GM23338 (cell line): ENCODE measurements around the gene GNA12. TPM values are rescaled to one million over a fixed set of nuclear protein-coding genes. Genes with fewer than 3 reads are reported as not detected.

ENCODE experiments used
- ATAC-seq: fragments of 200-7000 bp; cut with Tn5 transposase; 3 replicates; pipeline ENCODE4 v1.9.1; 2020
- DNase-seq: peaks from one replicate; pipeline ENCODE4 v3.0.0-alpha.2; 2015; ENCODE audit warnings: low spot score
- H2AFZ ChIP-seq: fragments of 200-600 bp; sonication (generic); 2 replicates; pipeline ENCODE4 v1.8.0; 2016; ENCODE audit warnings: antibody characterized with exemption, mild to moderate bottlenecking, moderate library complexity
- H3F3A ChIP-seq: fragments of 200-600 bp; sonication (generic); replicated peaks from 2 replicates; pipeline ENCODE4 v1.8.0; 2017; ENCODE audit warnings: antibody characterized with exemption, mixed run types, low read depth
- H3K27ac ChIP-seq: fragments of 200-600 bp; sonication (generic); 2 replicates; pipeline ENCODE4 v1.6.1; 2016; ENCODE audit warnings: low read depth
- H3K27me3 ChIP-seq: fragments of 200-600 bp; sonication (generic); 2 replicates; pipeline ENCODE4 v1.8.0; 2016; ENCODE audit warnings: mild to moderate bottlenecking, mixed run types, moderate library complexity; ENCODE audit not compliant: insufficient read depth
- H3K36me3 ChIP-seq: fragments of 200-600 bp; sonication (generic); 2 replicates; pipeline ENCODE4 v1.8.0; 2016; ENCODE audit warnings: mild to moderate bottlenecking; ENCODE audit not compliant: insufficient read depth
- H3K4me1 ChIP-seq: fragments of 200-600 bp; sonication (generic); 2 replicates; pipeline ENCODE4 v1.8.0; 2016; ENCODE audit warnings: mild to moderate bottlenecking, moderate library complexity; ENCODE audit not compliant: insufficient read depth
- H3K4me2 ChIP-seq: fragments of 200-600 bp; sonication (generic); 2 replicates; pipeline ENCODE4 v1.7.1; 2017; ENCODE audit warnings: mixed run types
- H3K4me3 ChIP-seq: fragments of 200-600 bp; sonication (generic); 2 replicates; pipeline ENCODE4 v1.6.1; 2016; ENCODE audit warnings: mixed run types
- H3K79me2 ChIP-seq: fragments of 200-600 bp; sonication (generic); replicated peaks from 2 replicates; pipeline ENCODE4 v1.8.0; 2017; ENCODE audit warnings: mild to moderate bottlenecking; ENCODE audit not compliant: insufficient read depth
- H3K9me2 ChIP-seq: fragments of 200-600 bp; sonication (generic); 2 replicates; pipeline ENCODE4 v1.8.0; 2017; ENCODE audit not compliant: insufficient read depth
- H4K20me1 ChIP-seq: fragments of 200-600 bp; sonication (generic); replicated peaks from 2 replicates; pipeline ENCODE4 v1.8.0; 2017; ENCODE audit warnings: mild to moderate bottlenecking; ENCODE audit not compliant: insufficient read depth
- H3K27ac Mint-ChIP-seq: 2 replicates; pipeline ENCODE4 v1.8.0; 2020; ENCODE audit warnings: inconsistent platforms, mild to moderate bottlenecking, moderate library complexity, mixed read lengths
- H3K27me3 Mint-ChIP-seq: 3 replicates; pipeline ENCODE4 v1.8.0; 2022; ENCODE audit warnings: low read depth, mild to moderate bottlenecking, moderate library complexity, mixed read lengths, inconsistent platforms; ENCODE audit not compliant: insufficient read depth, poor library complexity
- H3K36me3 Mint-ChIP-seq: 3 replicates; pipeline ENCODE4 v1.8.0; 2021; ENCODE audit warnings: low read depth, mild to moderate bottlenecking, inconsistent platforms, moderate library complexity, mixed read lengths
- H3K4me1 Mint-ChIP-seq: 3 replicates; pipeline ENCODE4 v1.8.0; 2020; ENCODE audit warnings: mild to moderate bottlenecking, inconsistent platforms, mixed read lengths
- H3K4me3 Mint-ChIP-seq: 3 replicates; pipeline ENCODE4 v1.8.0; 2021; ENCODE audit warnings: moderate library complexity, mild to moderate bottlenecking, inconsistent platforms, mixed read lengths
- H3K9me3 Mint-ChIP-seq: 3 replicates; pipeline ENCODE4 v1.8.0; 2020; ENCODE audit warnings: moderate library complexity, mild to moderate bottlenecking, inconsistent platforms, mixed read lengths
- JUNB ChIP-seq: IDR thresholded peaks from one replicate; pipeline ENCODE4 v1.6.1; 2016; ENCODE audit warnings: antibody characterized with exemption; ENCODE audit not compliant: unreplicated experiment
- POLR2AphosphoS5 ChIP-seq: IDR thresholded peaks from 2 replicates; pipeline ENCODE4 v1.6.1; 2016; ENCODE audit warnings: antibody characterized with exemption, low read depth
- STAT1 ChIP-seq: IDR thresholded peaks from one replicate; pipeline ENCODE4 v1.6.1; 2016; ENCODE audit warnings: antibody characterized with exemption; ENCODE audit not compliant: unreplicated experiment
- ZNF114 ChIP-seq: fragments of 250-450 bp; sonication (Bioruptor Pico); IDR thresholded peaks from 2 replicates; pipeline ENCODE4 v1.5.0; 2020; ENCODE audit warnings: mild to moderate bottlenecking, moderate library complexity
- ZNF331 ChIP-seq: fragments of 250-450 bp; sonication (Bioruptor Pico); IDR thresholded peaks from 2 replicates; pipeline ENCODE4 v1.5.0; 2020; ENCODE audit warnings: low read depth, mild to moderate bottlenecking, moderate library complexity
- ZNF462 ChIP-seq: fragments of 250-450 bp; sonication (Bioruptor Pico); IDR thresholded peaks from 2 replicates; pipeline ENCODE4 v1.5.0; 2020; ENCODE audit warnings: mild to moderate bottlenecking, moderate library complexity
- polyA plus RNA-seq: library from polyadenylated mRNA; unstranded; fragments of >200 nt; fragmentation: Nextera tagmentation; extraction: Ambion mirVana; gene quantifications from 2 replicates; pipeline ENCODE4 v1.2.1, GENCODE V29; 2016
- total RNA-seq: library from RNA; depleted of rRNA; stranded (reverse); fragments of >200 nt; shearing (Covaris generic); gene quantifications from 2 replicates; pipeline ENCODE4 v1.2.3, GENCODE V29; 2014

GNA12 gene
- total and polyA plus RNA-seq, 2 experiments from 2014 or later: 24.0 to 87.7 TPM

- TF ChIP-seq ZNF331: no peak
- no peak for TF ChIP-seq ZNF114 (CRISPR knock-in tag)
- peaks cover 53% of the 10 kb centered on the region for H3K36me3 Mint-ChIP-seq
- no peaks in the 10 kb centered on the region for H3K36me3 ChIP-seq
- H4K20me1 ChIP-seq: peaks cover 19% of the 10 kb centered on the region
- H3K27me3 ChIP-seq: no peaks in the 10 kb centered on the region
- H3K4me1 Mint-ChIP-seq: peaks cover 47% of the 10 kb centered on the region
- H3K9me3 Mint-ChIP-seq: no peaks in the 10 kb centered on the region
- peak overlapping the region; percentile 79; the same call in 2 of the 3 replicates for H3K4me3 Mint-ChIP-seq
- no peak for DNase-seq
- H3K27ac Mint-ChIP-seq: peak overlapping the region; percentile 24; the same call in 1 of the 2 replicates
- H2AFZ ChIP-seq: no peak overlapping the region
- peak overlapping the region; percentile 67; the same call in 1 of the 2 replicates for H3K4me3 ChIP-seq
- H3K4me2 ChIP-seq: peak overlapping the region; percentile 81; the same call in 1 of the 2 replicates
- peaks cover 10% of the 10 kb centered on the region for H3K27me3 Mint-ChIP-seq
- H3K27ac ChIP-seq: peak overlapping the region; percentile 73; the same call in 1 of the 2 replicates
- ATAC-seq: no peak
- no peaks in the 10 kb centered on the region for H3K9me2 ChIP-seq
- peaks cover 51% of the 10 kb centered on the region for H3K4me1 ChIP-seq
- H3F3A ChIP-seq: no peaks in the 10 kb centered on the region
- peaks cover 68% of the 10 kb centered on the region for H3K79me2 ChIP-seq
These were observed 2.2 kb downstream of the GNA12 start for GRCh38 chr7:2841907-2842306.

- H3K27me3 Mint-ChIP-seq: peaks cover 10% of the 10 kb centered on the region
- H3K27ac Mint-ChIP-seq: no peak overlapping the region
- no peak for DNase-seq
- peaks cover 56% of the 10 kb centered on the region for H3K4me1 Mint-ChIP-seq
- Histone ChIP-seq H3K9me2 (no peaks in the 10 kb centered on the region), H2AFZ (no peak overlapping the region), H4K20me1 (peaks cover 26% of the 10 kb centered on the region), H3K36me3 (no peaks in the 10 kb centered on the region; the same call in 1 of the 2 replicates), H3K4me3 (no peak overlapping the region), H3K4me1 (peaks cover 59% of the 10 kb centered on the region), H3K27me3 (no peaks in the 10 kb centered on the region), H3F3A (no peaks in the 10 kb centered on the region), H3K79me2 (peaks cover 83% of the 10 kb centered on the region), H3K27ac (no peak overlapping the region), H3K4me2 (0 out of 2 replicates have a peak overlapping the region, but pooled peaks have one; percentile 12)
- H3K9me3 Mint-ChIP-seq: no peaks in the 10 kb centered on the region
- no peak overlapping the region for H3K4me3 Mint-ChIP-seq
- no peak for ATAC-seq
- TF ChIP-seq ZNF331 (no peak), ZNF114 (CRISPR knock-in tag) (no peak)
- H3K36me3 Mint-ChIP-seq: peaks cover 63% of the 10 kb centered on the region
These were observed 3.6 kb downstream of the GNA12 start for GRCh38 chr7:2840458-2840857.

DNA sequence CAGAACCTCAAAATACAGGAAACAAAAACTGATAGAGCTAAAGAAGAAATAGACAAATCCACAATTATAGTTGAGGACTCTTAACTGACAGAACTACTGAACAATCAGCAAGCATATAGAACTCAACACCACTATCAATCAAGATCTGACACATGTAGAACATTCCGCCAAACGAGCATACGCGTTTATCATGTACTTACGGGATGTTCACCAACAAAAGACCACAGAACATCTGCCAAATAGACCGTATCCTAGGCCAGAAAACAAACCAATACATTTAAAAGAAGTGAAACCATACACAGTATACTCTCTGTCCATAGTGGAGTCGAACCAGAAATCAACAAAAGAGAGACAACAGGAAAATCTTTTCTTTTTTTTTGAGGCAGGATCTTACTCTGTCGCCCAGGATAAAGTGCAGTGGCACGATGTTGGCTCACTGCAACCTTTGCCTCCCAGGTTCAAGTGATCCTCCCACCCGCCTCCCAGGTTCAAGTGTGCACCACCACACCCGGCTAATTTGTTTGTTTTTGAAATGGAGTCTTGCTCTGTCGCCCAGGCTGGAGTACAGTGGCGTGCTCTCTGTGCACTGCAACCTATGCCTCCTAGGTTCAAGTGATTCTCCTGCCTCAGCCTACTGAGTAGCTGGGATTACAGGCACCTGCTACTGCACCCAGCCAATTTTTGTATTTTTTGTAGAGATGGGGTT lies 5.1 kb downstream of the GNA12 start:
- Mint-ChIP-seq H3K9me3 (no peaks in the 10 kb centered on the region), H3K27me3 (peaks cover 10% of the 10 kb centered on the region), H3K36me3 (peaks cover 70% of the 10 kb centered on the region), H3K27ac (no peak overlapping the region), H3K4me1 (peaks cover 60% of the 10 kb centered on the region), H3K4me3 (no peak overlapping the region; the same call in 2 of the 3 replicates)
- H3K4me1 ChIP-seq: peaks cover 67% of the 10 kb centered on the region
- ATAC-seq (no peak), DNase-seq (no peak)
- H3K27me3 ChIP-seq: no peaks in the 10 kb centered on the region
- no peaks in the 10 kb centered on the region for H3K9me2 ChIP-seq
- H3F3A ChIP-seq: no peaks in the 10 kb centered on the region
- TF ChIP-seq JUNB: no peak
- TF ChIP-seq ZNF462: no peak
- no peak for TF ChIP-seq STAT1
- no peak for TF ChIP-seq POLR2AphosphoS5
- no peak overlapping the region for H3K4me3 ChIP-seq
- H4K20me1 ChIP-seq: peaks cover 39% of the 10 kb centered on the region
- 0 out of 2 replicates have a peak overlapping the region, but pooled peaks have one; percentile 3 for H3K27ac ChIP-seq
- H3K36me3 ChIP-seq: peaks cover 7% of the 10 kb centered on the region; the same call in 1 of the 2 replicates
- H3K79me2 ChIP-seq: peaks cover 97% of the 10 kb centered on the region
- no peak overlapping the region for H3K4me2 ChIP-seq
- H2AFZ ChIP-seq: no peak overlapping the region
